GM21360 (cell line): ENCODE results near the gene NEMF.
"Not testable (repeated sequence)": the region's sequence is repeated elsewhere in the genome, so short reads cannot be mapped to it uniquely, and the experiment has no call there.

Source experiments
- ATAC-seq: cut with Tn5 transposase; IDR thresholded peaks from one replicate; pipeline ENCODE4 v1.9.1; 2021; ENCODE audit warnings: mild to moderate bottlenecking, moderate library complexity; ENCODE audit not compliant: unreplicated experiment

NEMF gene

GRCh38 chr14:49879646-49880204, 27.1 kb upstream of the NEMF start:
- peak; percentile 81 for ATAC-seq

DNA sequence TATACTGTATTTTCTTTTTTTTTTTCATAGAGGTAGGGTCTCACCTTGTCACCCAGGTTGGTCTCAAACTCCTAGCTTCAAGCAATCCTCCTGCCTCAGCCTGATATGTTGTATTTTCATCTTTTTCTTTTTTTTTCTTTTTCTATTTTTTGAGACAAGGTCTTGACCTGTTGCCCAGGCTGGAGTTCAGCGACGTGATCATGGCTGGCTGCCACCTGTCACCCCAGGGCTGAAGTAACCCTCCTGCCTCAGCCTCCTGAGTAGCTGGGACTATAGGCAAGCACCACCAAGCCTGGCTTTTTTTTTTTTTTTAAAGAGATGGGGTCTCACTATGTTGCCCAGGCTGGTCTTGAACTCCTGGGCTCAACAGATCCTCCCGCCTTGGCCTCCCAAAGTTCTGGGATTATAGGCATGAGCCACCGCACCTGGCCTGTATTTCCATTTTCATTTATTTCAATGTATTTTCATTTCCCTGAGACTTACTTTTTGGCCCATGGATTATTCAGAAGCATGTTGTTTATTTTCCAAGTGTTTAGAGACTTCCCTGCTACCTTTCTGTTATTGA, 24.1 kb upstream of the NEMF start:
- ATAC-seq = no peak

- ATAC-seq = no peak
These were observed 23.1 kb upstream of the NEMF start for GRCh38 chr14:49875640-49876198.

DNA sequence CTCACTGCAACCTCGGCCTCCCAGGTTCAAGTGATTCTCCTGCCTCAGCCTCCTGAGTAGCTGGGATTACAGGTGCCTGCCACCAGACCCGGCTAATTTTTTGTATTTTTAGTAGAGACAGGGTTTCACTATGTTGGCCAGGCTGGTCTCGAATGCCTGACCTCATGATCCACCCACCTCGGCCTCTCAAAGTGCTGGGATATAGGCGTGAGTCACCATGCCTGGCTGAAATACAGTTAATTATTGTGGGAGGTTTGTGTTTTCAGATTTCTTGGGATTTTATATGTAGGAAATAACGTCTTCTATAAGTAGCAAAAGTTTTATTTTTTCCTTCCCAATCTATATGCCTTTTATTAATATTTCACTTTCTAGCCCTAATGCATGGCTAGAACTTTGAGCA, 21.0 kb upstream of the NEMF start:
- ATAC-seq = not testable (repeated sequence)

GRCh38 chr14:49870908-49871307, 18.3 kb upstream of the NEMF start:
- no peak for ATAC-seq

GRCh38 chr14:49868720-49869114, 16.1 kb upstream of the NEMF start:
- no peak for ATAC-seq

DNA sequence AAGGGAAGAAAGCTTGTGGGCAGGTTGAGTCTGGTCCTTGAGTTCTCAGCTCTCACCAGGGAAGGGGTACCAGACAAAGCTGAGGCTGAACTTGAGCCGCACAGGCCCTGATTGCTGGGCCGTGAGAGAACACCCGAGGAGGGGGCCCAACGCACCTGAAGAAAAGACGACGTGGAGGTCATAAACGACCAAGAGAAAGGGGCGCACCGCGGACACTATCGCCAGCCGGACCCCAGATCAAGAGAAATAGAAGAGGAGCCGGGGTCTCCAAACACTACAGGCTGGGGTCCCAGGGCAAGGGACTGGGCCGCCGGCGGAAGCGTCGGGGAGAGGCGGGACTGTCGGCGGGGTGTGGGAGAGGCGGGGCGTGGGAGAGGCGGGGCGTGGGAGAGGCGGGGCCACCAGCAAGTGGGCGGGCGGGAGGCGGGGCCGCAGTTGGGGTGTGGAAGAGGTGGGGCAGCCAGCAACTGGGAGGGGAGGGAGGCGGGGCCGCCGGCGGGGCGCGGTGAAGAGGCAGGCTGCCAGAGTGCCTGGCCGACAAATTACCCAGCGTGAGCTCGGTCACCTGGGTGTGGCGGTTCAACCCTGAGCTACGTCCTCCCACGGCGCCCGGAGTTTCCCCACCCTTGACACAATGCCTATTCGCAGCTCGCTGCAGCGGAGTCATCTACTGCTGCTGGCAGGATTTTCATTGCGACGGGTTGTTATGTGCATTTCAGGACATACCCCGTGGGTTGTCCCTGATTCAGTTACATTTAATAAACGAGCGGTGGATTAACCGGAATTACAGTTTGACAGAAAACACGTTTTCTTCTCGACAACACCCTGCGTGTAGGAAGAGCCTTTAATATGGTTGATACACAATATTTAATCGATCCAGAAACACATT, 15.5 kb upstream of the NEMF start:
- peak; percentile 85 for ATAC-seq

DNA sequence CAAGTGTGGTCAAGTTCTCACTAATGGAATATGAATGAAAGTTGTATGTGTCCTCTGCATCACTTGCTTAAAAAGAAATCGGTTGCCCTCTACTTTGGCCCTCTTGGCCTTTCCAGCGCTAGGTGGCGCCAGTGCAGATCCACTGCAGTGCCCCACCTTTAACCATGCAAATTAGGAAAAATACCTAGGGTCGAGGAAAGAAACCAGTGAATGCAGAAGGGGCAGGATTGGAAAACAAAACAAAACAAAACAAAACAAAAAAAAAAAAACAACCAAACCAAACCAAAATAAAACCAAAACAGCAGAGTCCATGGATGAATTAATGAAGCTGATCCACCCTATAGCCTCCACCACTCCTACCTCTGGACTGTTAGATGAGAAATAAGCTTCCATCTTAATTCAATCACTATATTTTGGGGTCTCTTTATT, 12.9 kb upstream of the NEMF start:
- ATAC-seq = no peak

DNA sequence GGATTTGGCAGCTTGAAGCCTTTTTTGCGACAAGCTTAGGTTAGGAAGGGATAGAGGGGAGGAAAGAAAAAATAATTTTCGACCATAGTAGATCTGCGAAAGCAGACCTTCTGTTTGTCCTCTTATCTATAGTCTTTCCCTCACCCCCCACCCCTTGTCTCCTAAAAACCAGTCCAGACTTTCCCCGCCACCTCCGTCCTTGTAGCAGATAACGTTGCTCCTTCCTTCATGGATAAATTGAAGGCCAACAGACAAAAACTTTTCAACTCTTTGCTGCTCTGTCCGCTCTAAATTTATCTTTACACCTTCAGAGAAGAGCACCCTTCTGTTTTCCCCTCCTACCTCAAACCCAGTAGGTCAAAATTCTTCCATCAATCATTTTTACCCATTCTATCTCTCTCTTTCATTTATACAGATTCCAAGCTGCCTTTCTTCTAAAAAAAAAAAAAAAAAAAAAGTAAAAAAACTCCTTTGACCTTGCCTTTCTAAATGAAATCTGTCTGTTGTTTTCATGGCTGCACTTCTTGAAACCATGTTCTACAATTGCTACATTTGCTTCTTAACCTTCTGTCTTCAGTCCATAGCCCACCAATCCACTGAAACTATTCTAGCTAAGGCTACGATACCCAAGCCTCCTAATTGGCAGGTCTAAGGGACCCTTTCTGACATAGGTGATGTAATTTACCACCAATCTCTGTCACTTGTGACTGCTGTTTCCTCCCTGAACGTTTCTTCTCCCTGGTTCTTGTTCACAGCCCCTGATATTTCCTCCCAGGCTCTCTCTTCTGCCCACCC, 11.1 kb upstream of the NEMF start:
- ATAC-seq = no peak

DNA sequence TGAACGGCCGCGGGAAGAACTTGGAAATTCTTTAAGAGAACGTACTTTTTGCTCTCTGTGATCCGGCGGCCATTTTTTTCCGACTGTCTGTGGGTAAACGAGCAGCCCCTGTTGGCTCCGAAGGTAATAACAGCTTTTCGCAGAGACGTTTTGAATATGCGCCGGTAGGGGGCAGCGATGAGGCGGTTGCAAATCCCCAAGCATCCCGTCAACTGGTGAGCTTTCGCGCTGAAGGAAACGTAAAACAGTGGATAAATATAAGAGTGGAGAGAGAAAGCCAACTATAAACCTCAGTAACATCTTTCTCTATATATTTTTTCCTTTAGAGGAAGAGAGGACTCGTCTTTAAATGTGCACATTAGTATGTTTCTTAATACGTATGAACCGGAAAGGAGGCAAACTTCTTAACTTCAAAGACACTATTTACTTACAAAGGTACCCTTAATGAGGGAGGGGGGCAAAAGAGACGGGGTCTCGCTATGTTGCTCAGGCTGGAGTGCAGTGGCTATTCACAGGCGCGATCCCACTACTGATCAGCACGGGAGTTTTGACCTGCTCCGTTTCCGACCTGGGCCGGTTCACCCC, 9.6 kb upstream of the NEMF start:
- ATAC-seq = peak; percentile 31

DNA sequence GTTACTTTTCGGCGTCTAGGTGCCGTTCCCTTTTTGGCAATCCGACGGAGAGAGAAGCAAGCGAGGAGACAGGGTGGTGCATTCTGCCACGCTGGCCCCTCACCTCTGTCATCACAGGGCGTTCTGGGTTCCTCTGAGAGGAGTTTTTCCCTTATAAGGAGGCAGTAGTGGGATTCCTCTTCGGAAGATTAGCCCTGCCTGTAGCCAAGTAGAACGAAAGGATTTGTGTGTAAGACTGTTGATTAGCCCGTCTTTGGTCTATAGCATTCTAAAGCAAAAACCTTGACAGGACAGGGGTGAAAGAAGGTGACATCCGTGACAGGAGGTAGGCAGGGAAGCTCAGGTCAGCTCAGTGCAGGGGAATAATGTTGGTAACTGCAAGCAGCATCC, 9.1 kb upstream of the NEMF start:
- ATAC-seq = peak; percentile 18

- no peak for ATAC-seq
These were observed 8.6 kb upstream of the NEMF start for GRCh38 chr14:49860988-49861698.

GRCh38 chr14:49858383-49858782, 5.8 kb upstream of the NEMF start:
- ATAC-seq = no peak

DNA sequence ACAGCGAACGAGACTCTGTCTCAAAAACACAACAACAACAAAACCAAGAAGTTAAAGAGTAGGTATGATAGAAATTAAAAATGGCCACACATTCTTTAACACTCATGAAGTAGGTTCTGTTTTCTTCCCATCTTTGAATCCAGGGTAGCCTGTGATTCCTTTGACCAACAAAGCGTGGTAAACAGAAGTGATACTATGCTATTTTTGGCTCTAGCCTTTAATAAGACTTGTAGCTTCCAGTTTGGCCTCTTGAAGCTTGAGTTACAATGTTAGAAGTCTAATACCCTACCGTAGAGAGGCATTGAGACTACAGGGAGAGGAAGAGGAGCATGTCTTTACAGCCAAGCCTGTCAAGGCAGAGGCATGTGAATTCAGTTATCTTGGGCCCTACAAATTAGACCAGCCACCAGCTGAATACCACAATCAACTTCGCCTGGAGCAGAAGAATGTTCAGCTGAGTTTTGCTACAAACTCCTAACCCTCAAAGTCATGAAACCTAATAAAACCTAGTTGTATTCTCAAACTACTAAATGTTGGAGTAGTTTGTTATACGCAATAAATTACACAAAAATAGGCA, 4.9 kb upstream of the NEMF start:
- no peak for ATAC-seq

DNA sequence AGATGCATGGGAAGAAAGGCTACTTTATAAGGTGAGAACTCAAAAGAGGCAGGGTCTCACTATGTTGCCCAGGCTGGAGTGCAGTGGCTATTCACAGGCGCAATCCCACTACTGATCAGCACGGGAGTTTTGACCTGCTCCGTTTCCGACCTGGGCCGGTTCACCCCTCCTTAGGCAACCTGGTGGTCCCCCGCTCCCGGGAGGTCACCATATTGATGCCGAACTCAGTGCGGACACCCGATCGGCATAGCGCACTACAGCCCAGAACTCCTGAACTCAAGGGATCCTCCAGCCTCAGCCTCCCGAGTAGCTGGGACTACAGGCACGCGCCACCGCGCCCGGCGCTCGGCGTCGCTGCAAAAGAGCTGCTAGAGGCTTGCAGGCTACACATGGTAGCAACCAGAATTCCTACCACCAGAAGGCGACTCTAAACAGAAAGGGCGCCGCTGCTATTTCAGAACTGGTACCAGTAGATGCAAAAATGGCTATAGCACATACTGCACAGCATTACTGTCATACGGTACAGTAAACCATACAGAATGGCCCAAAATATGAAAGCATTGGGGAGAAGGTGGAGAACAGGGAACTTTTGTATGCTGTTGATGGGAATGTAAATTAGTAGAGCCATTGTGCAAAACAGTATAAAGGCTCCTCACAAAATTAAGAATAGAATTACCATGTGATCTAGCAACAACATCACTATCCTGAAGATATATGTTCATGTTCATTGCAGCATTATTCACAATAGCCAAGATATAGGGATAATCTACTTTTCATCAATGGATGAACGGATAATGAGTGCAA, 1.2 kb upstream of the NEMF start:
- ATAC-seq = no peak

DNA sequence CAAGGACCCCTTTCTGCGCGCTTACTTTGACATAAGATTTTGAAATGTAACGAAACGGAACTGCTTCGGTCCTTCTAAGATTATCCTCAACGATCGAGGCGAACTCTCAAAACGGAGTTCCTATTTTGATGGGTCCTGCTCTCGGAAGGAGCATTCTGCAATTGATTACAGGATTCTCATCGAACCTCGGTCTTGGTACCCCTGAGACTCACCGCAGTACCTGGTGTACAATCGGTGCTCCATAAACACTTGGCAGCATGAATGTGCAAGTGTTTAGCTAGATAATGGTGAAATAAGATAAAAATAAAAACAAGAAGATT, 530 bp upstream of the NEMF start:
- ATAC-seq = no peak

GRCh38 chr14:49851813-49852212, 775 bp downstream of the NEMF start:
- ATAC-seq = no peak

DNA sequence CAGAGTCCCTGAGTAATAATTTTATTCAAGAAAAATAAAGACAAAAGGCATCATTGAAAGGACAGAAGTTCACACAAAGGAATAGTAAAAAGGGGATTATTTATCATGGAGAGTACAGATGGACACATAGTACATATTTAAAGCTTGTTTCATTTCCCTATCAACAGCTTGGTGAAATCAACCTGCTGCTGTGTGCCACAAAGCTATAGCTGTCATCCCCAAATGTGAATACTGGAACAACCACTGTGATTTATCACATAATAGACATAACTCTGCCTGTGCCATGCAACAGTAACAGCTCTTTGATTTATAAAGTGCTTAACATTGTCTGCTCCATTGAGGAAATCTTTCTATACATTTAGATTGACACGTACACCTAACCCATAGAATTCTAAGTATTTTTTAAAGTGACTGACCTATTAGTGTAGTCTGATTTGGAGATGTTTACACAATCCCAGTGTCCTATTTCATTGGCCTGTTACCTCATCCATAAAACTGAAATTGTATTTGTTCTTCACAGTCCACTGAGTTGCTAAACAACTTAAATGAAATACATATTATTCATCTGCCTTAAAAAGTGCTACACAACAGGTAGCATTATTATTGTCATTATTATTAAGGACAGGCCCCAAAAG, 3.3 kb downstream of the NEMF start:
- no peak for ATAC-seq

DNA sequence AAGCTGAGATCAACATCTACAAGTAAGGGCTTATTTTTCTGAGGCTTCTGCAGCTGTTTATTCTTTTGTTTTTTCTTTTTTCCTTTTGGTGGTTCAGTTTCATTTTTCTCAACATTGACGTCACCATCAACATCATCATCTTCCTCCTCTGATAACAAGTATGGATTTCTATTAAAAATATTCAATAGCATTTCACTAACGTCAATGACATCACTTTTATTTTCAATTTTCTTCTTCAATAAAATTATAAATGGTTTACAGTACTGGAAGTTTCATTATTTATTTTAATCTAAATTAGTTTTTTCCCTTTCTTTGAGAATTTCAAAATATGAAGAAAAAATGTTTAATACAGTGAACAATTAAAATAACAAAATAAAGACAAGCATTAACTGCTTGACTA, 23.9 kb downstream of the NEMF start:
- ATAC-seq = no peak
